RPMI8226 (cell line): ENCODE measurements around the gene LMBR1L.
"Not testable (repeated sequence)": the region's sequence is repeated elsewhere in the genome, so short reads cannot be mapped to it uniquely, and the experiment has no call there.

ENCODE experiments used
- DNase-seq: peaks from one replicate; pipeline ENCODE4 v3.0.0-alpha.2; 2015

Gene LMBR1L

DNA sequence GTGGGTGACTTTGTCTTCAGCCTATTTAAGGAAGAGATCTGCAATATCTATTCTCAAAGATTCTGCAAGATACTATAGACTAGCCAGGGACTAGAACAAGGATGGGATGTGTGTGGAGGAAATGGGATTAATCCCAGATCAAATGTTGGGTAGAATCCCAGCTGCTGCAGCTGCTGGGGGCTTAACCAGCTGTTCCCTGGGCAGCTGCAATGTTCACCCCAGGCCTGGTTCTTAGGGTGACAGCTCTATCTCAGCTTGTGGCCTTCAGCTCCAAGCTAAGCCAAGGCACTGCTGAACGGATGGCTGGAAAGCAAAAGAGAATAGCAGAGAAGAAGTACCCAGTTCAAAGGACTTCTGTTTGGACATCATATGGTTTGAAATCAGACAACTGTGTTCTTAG lies 30.9 kb downstream of the LMBR1L start:
- DNase-seq: no peak

DNA sequence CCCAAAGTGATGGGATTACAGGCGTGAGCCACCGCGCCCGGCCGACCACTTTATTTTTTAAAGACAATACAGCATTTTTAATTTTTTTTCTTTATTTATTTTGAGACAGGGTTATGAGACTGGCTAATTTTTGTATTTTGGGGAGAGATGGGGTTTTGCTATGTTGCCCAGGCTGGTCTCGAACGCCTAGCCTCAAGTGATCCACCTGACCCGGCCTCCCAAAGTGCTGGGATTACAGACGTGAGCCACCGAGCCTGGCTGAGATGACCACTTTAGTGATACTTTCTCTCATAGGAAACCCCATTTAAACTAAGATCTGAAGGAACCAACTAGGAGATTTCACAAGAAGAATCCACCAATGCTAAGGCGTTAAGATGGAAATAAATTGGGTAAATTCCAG lies 39.7 kb downstream of the LMBR1L start:
- no peak for DNase-seq

DNA sequence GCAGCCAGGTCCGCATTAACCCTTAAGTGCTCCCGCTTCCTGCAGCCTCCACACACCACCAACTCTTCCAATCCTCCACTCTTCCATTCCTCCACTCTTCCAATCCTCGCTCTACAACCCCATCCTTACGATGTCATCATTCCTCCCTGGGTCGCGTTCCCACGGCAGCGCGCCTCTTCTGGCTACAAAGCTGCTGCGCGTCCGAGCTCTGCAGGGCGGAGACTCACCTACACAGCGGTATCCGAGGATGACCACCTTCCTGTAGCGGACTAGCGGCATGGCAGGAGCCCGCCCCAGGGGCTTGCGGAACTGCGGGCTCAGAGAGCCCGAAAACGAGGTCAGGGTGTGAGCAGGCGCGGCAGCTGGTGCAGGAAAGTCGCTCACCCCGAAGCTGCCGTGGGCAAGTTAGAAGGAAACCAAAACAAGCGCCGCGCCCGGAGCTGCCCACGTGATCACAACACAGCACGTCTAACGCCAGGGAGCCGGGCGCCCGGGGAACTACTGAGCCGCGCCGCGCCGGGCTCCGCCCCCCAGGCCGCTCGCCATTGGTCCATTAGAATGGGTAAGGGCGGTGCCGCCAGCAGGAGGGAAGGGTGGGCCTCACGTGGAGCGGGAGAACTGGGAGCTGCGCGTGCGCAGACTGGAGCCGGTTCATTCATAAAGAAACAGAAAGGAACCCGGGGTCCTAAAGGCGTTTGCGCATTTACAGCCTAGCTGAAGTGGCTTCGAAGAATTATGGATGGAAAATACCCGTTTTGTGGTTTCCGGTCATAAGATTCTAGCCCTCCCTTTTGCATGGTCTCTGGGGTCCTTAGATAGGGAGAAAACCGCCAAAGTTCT lies 40.9 kb downstream of the LMBR1L start, which contains the start of gene RHEBL1:
TSS of gene RHEBL1 (minus strand) at position 473 of the 840 bp plus-strand sequence. CDS start at position 279, 194 bp downstream.
- peak; percentile 99 for DNase-seq

DNA sequence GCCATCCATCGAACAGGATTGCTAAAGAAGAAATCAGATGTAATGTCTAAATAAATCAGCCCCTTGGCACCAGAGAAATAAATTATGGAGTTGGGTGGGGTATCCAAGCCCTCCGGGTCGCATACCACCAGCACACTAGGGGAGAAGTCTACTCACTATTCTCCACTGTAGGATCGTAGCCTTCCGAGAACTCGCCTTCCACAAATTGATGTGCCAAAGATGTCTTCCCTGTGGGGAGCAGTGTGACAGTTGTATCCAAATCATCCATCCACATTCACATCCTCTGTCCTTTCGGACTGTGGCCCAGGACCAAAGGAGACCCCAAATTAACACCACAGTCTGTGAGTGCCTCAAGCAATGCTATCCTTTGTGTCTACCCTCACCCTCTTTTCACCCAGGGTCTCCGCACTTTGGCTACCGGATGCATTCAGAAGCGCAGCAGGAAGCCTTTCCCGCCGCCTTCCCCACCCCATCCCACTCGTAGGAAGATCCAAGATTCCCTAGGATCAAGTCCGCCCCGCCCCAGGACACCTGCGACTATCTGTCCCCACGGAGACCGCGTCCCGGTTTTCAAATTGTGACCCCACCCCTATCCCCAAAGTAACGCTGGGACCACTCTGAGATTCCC lies 41.7 kb downstream of the LMBR1L start:
- no peak for DNase-seq

DNA sequence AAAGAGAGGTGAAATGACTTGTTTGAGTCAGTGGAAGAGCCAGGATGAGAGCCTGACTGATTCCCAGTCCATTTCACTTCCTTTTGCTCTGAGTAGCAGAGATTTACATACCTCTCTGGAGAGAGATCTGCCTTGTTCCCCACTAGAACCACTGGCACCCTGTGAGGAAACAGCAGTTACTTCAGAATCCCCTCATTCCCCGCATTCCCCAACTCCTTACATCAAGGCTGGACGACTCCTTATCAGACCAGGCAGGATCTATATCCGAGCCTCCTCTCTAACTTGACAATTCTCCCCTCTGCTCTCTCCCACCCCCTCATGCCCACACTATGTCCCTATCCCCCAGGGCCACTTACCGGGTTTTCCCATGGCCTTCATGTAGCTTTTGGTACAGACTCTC lies 44.5 kb downstream of the LMBR1L start:
- no peak for DNase-seq

DNA sequence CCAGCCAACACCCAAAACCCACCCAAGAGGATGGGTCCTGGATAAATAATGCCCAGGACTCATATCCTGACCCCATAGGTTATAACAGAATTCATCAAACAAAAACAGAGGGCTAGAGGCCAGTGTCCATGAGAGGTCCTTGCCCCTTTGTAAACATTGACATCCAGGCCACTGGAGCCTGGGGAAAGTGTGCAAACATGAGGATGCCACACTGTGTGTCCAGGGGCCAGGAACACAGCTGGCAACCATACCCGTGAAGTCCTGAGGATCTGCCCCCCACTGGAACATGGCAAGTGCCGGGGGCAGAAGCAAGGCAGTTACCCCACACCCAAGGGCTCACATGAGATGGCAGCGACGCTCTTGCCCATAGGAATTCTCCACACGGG lies 45.9 kb downstream of the LMBR1L start:
- DNase-seq: no peak

DNA sequence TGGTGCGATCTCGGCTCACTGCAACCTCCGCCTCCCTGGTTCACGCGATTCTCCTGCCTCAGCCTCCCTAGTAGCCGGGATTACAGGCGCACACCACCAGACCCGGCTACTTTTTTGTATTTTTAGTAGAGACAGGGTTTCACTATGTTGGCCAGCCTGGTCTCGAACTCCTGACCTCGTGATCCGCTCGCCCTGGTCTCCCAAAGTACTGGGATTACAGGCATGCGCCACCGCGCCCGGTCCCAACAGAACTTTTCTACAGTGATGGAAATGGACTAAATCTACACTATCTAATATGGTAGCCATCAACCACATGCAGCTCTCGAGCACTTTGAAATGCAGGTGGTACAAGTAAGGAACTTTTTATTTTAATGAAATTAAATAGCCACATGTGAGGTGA lies 48.7 kb downstream of the LMBR1L start:
- DNase-seq: not testable (repeated sequence)

DNA sequence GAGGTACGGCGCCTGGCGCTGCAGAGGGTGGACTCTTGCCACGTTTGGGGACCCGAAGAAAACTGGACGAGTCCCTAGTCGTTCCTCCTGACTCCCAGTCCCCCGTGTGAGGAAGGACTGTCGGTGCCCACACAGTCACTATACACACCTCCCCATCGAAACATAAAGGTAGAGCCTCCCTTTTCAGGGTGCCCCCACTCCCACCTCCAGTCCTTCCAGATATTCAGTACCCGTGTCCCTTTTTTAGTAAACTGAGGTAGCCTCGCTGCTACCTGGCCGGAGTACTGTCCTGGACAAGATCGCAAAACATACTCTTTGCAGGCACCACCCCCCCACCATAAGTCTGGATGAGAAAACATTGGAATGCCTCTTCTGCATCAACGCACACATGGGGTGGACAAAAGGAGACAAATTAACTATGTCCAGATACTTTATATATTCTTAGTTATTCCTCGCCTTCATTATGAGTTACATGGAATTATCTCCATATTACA lies 49.4 kb downstream of the LMBR1L start:
- peak; percentile 5 for DNase-seq

DNA sequence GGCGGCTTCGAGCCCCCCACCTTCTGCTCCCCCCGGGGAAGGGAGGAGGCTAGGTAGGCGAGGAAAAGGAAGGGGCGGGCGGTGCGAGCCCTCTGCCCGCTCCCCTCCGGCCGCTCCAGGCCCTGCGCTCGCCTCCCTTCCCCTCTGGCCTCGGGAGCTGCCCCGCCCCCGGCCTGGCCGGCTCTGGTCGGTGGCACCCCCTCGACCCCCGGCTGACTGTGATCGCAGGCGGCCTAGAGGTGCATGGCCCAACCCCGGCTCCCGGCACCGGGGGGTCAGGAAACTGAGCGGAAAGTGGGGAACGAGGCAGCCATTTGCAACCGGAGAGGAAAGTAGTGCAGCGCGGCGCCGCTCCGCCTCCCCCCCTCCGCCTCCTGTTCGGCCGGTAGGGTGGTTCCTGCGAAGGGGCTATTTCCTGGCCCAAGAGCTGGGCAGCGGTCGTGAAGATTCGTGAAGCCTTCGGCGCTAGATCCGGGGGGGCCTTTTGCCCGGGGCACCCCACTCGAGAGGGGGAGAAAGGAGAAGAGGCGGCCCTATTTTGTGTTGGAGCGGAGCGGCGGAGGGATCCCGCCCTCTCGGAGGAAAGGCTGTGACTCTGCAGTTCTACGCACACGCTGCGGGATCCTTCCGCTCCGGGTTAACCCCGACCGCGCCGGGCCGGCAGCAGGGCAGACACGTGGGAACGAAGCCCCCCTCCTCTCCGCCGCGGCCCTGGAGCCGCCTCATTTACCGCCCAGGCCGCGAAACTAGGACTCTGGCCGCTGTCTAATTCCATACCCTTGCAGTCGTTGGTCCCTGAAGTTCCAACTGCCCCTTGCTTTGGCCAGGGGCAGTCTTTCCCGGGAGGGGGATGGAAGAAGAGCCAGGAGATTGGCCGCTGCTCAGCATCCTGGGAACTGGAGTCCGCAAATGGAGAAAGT lies 50.1 kb downstream of the LMBR1L start, which contains the start of gene KMT2D:
TSS of gene KMT2D (minus strand) at position 558 of the 920 bp plus-strand sequence. CDS start 5,470 bp downstream, outside the sequence.
- DNase-seq: peak; percentile 97

DNA sequence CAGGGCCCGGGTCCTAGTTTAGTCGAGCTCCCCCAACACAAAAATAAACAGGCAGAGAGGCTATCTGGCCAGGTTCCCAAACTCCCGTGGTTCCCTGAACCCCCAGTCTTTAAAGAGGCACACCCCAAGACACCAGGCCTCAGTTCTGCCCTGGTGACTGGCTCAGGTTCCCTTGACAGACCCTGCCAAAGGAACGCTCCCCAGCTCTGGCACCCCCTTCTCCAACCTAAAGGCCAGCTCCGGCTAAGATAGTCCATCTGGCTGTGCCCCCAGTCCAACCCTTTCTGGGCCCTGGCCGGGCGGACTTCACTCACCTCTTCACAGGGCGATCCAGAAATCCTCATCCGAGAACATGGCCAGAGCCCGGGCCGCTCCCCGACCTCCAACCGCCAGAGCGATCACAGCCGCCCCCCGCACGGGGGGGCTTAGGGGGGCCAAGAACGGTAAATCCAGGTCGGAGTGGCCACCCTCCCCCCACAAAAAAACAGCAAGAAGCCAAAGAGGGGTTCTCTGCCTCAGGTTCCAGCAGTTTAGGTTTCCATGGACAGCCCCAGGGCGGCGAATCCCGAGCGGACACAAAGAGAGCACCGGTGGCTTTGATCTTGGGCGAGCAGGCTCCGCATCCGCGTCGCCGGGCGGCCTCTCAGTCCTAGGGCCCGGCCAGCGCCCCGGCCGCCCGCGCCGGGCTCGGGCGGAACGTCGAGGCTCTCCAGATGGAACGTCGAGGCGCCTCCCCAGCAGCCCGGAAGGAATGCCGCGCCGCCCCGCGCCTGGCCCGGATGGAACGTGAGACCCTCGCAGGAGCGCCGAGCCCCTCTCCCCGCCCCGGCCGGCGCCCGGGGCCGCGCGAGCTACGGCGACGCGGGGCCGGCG lies 51.1 kb downstream of the LMBR1L start:
- peak; percentile 43 for DNase-seq

DNA sequence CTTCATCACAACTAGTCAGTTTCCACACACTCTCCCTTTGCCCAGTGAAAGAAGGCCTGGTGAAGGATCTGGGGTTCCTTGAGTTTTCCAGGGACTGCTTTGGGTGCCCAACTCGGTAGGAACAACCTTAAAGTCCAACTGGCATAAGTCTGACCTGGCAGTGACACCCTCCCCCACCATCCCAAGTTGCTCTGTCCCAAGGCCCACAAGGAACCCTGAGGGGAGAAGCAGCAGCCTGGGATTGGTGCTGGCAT lies 51.7 kb downstream of the LMBR1L start:
- no peak for DNase-seq

DNA sequence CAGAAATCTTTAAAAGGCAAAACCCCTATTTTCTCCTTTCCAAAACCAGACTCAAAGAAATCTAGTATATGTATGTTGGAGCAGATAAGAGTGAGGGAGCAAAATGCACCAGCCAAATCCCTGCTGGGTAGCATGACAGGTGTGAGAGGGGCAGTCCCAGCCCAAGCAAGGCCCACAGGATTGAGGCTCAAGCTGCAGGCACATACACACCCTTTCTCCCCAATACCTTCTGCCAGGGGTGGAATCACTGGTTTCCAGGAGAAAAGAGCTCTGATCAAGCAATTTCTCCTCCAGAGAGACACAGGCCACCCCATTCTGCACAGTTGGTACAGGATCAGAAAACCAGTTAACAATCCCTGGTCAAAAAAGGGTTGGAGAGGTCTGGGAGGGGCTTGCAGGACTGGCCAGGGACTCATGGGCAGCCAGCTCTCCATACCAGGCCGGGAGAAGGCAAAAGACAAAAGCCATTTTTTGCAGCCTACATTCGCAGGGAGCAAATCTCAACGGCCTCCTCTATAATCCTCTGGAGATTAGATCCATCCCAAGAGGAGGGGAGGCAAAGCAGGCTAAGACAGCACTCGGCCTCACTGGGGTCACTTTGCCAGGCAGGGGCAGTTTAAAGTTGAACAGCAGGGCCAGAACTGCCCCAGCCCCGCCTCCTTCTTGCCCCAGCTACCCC lies 52.1 kb downstream of the LMBR1L start:
- DNase-seq: peak; percentile 11

DNA sequence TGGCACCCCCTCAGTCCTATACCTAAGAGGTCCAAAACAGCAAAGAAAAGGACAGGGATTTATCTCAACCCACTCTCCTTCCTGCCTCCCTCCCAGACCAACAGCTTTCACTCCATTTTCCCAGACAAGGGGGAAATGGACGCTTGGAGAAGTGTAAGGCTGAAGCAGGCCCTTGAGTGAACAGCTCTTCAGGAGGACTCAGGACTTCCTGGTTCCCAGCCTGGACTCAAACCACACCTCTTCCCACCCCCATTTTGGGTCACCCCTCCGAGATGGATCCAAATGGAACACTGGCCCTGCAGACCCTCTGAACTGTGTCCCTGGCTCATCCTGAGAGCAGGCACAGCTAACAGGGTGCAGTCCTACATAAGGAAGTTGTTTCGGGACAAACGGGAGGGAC lies 52.8 kb downstream of the LMBR1L start:
- peak; percentile 7 for DNase-seq

DNA sequence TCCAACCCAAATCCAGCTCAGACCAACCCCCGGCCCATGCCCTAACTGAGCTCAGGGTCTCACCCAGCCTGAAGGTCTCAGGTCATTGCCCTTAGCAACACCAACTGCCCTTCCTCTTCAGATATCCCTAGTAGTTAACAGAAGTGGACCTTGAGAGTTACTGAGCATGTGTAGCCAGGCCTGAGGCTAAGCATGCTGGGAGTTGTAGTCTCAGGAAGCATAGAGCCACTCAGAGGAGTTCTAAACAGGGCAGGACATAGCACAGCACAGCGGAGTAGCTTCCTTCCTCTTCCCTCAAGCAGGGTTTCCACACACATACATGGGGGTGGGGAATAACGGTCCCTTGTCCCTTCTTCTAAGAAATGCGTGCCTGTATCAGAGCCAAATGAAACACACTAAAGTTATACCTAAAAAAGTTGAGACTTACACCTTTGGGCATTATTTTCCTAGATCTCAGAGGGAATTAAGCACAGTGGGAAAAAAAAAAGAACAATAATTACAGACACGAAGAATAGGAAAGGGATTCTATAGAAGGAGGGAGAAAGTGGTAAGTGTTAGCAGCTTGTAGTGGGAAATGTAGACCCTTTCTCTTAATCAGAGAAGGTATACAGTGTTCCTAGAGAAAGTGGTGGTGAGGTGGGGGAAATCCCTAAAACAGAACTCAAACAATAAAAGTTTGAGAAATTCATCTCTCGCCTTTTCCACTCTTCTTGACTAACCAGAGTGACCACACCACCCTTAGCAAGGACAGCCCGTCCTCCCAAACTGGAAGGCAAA lies 54.5 kb downstream of the LMBR1L start:
- DNase-seq: peak; percentile 40

DNA sequence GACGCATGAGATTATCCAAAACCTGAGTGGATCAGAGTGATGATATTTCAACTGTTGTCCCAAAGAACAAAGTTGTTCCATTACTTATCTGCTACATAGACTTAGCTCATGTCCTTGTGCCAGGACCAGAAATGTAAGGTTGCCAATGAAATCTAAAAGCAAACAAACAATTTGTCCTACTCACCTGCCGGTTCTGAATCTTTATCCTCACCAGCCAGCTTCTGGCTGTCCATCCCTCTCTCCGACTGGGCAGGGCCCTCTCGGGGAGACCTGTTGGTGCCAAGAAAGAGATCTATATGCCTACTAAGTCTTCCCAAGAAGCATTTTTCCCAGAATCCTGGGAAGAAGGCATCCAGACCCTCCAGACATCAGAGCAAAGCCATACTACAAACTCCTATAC lies 55.6 kb downstream of the LMBR1L start:
- DNase-seq: no peak

DNA sequence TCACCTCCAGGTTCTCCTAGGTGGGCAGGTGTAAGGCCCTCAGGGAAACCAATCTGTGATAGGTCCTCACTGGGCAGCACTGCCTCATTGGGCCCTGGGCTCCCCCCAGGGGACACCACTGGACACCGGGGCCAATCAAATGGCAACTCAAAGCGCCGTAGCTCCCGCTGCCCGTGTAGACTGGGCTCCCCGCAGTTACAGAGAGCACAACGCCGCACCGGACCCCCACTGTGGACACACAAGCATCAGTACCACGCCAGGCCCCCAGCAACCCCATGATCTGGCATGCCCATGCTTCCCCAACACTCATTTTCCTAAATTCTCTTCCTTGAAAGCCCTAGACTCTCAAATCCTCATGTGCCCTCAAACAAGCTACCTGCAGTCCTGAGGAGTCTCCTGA lies 56.1 kb downstream of the LMBR1L start:
- no peak for DNase-seq

DNA sequence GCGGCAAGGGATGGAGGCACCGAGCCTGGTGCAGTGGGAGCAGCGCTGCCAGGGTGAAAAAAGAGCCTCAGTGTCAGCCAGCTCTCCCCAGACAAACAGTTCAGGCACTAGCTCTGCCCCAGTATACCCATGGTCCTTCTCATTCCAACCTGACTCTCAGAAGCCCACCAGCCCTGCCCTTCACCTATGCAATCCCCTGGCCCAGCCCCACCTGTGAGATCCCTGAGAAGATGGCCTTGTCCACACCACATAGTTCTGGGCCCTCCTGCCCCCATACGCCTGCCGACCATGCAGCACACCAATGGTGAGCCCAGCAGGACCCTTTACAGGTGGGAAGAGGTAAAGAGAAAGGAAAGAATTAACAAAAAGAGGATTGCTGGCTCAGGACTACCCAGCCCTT lies 56.6 kb downstream of the LMBR1L start:
- DNase-seq: no peak

DNA sequence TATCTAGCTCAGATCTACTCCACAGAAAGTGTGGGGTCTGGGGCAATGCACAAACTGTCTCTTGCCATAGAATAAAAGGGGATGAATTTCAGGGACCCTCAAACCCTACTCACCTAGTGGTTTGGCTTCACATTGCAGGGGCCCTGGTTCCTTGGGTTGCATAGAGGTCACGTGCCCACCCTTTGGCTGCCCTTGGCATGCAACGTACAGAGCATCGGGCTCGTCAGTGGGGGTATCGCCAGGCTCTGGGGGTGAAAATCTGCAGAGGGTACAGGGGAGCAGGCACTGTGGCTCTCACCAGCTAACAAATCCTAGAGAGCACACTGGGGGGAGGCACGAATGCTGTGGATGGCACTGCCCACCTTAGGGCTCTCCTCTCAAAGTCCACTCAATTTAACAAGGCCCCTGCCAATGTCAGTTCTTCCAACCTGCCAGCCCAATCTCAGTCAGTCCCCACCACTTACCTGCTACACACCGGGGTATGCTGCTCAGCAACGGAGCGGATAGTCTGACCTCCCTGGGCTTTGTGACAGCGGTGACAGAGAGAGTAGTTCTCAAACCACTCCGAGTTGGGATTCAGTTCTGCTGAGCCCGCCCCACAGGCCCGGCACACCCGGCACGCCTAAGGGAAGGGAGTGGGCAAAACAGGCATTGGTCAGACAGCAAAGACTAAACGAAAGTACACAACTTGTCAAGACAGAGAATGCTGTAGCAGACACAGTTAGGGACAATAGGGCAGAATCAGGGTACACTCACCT lies 58.0 kb downstream of the LMBR1L start:
- DNase-seq: no peak

DNA sequence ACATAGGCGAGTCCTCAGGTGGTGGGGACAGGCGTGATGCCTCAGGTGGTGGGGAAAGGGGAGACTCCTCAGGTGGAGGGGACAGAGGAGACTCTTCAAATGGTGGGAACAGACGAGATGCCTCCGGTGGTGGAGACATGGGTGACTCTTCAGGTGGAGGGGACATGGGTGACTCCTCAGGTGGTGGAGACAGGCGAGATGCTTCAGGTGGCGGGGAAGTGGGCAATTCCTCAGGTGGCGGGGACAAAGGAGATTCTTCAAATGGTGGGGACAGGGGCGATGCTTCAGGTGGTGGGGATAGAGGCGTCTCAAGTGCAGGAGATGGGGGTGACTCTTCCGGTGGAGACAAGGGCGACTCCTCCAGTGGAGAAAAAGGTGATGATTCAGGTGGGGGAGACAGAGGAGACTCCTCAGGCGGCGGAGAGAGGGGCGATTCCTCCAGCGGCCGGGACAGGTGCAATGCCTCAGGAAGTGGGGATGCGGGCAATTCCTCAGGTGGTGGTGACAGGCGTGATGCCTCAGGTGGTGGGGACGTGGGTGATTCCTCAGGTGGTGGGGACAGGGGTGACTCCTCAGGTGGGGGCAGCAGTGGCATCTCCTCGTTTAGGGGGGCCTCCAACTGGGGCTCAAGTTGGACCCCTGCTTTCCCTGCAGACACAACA lies 58.7 kb downstream of the LMBR1L start:
- DNase-seq: no peak

DNA sequence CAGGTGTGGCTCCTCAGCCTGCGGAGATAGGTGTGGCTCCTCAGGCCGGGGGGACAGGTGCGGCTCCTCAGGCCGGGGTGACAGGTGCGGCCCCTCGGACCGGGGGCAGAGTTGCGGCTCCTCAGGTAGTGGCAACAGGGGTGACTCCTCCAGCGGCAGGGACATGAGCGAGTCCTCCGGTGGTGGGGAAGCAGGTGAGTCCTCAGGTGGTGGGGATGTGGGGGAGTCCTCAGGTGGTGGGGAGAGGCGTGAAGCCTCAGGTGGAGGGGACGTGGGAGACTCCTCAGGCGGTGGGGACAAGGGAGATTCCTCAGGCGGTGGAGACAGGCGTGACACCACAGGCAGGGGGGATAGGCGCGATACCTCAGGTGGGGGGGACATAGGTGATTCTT lies 59.3 kb downstream of the LMBR1L start:
- DNase-seq: no peak
